Activated effector memory CD4-positive, alpha-beta T cell treated with Interleukin-2 at 50 U/mL for 16 hours (primary cell): ENCODE data around the gene ZNF524.
A peak's percentile ranks its signal among the peaks of the same experiment; 100 is the strongest.

ENCODE experiments used
- DNase-seq: peaks from one replicate; pipeline ENCODE4 v3.0.0-alpha.2; 2020

ZNF524 gene

DNA sequence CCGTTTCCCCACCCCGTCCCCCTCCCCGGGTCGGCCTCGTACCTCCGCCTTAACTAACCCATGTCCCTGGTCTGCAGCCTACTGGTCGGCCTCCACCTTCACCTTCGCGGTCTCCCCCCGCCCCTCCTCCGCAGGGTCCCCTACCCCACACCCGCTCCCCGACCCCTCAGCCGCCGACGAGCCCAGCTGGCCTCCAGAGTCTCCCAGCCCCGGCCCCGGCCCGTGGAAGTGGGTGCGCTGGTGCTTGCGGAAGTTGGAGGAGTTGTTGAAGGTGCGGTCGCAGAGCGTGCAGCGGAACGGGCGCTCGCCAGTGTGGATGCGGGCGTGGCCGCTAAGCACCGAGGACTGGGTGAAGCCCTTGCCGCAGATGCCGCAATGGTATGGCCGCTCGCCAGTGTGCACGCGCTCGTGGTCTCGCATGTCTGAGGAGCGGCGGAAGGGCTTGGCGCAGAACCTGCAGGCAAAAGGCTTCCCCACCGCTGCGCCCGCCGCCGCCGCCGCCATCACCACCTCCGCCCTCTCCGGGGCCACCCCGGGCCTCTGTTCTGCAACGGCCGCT, 21.7 kb downstream of the ZNF524 start:
- DNase-seq = no peak

DNA sequence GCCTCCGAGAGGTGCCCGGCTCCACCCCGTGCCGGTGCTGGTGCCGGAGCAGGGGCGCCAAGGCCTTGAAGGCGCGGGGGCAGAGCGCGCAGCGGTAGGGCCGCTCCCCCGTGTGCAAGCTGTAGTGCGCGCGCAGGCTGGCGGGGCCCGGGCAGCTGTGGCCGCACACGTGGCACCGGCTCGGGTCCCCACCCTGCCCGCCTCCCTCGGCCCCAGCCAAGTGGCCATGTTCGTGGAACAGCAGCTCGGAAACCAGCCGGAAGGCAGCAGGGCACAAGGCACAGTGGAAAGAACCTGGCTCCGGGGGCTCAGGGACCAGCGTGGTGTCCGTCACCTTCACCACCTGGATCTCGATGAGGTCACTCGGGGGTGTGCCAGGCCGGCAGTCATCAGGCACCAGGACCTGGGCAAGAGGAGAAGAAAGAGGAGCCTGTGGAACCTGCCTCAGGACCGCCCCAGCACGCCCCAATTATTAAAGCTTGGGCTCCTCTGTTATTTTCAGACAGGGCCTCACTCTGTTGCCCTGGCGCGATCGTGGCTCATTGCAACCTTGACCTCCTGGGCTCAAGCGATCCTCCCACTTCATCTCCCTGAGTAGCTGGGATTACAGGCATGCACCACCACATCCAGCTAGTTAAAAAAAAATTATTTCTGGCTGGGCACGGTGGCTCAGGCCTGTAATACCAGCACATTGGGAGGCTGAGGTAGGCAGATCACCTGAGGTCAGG, 22.3 kb downstream of the ZNF524 start:
- DNase-seq = no peak

DNA sequence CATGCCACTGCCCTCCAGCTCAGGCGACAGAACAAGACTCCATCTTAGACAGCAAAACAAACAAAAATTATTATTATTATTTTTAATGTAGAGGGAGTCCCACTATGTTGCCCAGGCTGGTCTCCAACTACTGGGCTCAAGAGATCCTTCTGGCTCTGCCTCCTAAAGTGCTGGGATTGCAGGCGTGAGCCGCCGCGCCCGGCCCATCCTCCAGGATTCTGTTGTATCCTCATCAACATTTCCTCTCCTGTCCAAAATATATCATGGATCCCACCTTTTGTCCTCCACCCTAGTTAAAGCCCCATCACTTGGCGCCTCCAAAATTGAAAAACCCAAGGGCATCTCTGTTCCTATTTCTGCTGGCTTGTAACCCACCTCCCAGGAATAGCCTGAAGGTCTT, 23.0 kb downstream of the ZNF524 start:
- no peak for DNase-seq

DNA sequence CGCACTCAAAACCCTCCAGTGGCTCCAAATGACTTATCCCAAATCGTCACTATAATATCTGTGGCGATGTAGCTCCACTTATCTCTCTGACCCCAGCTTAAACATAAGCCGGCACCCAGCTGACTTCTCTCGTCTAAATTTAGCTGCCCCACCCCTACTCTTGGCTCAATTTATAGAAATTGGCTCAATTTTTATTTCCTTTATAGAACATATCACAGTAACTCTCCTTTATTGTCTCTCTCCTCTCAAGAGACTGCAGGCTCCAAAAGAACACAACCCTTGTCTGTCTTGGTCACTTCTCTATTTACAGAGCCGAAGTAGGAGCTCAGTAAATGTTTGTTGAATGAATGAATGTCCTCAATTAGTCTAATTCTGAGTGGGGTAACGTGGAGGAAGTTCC, 23.5 kb downstream of the ZNF524 start:
- DNase-seq = no peak

DNA sequence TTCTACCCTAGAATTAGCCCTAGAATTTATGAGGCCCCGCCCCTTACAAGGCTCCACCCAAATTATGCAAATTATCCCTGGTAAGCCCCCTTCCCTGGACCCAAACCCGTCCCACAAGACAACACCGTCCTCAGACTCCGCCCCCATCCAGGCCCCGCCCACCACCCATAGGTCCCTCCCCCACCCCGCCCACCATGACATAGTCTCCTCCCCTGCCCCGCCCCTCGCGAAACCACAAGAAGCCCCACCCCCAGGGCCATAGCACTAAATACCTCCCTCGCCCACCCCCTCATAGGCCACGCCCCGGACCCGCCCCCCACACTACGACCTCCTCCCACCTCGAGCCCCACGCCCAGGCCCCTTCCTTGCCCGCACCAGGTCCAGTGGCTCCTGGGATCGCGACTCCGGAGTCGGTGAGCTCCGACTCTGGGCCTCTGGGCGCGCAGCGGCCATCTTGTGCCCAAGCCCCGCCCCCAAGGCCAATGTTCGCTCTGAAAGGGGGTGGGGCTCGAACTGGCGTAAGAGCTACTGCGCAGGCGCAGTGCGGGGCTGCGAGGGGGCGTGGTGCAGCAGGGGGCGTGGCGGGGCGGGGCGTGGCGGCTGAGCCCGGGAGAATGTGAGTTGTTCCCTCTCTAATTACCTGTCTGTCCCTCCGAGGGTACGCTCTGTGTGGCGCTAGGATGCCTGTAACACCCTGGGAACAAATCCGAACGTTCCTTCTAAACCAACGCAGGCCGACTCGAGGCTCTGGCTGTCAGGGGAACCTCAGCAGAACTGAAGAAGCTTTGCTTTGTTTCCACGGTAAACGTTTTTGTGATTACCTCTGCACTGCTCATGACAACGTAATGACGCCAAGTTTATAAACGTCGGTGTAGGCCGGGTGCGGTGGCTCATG, 24.3 kb downstream of the ZNF524 start, which contains the start of gene ZNF784:
Gene ZNF784 (minus strand): TSS at position 458 of the 895 bp plus-strand sequence. CDS start 5 bp downstream, at position 453.
- DNase-seq = peak; percentile 86

DNA sequence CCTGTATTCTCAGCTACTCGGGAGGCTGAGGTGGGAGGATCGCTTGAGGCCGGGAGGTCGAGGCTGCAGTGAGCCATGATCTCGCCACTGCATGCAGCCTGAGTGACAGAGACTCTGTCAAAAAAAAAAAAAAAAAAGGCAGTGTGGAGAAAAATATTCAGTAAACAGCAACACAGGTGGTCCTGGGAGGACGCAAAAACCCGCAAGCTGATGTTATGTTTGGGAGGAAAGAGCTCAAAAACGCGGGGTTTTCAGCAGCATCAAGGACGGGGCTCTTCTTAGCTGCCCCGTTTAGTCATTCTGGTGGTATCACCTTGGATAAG, 24.9 kb downstream of the ZNF524 start:
- no peak for DNase-seq

DNA sequence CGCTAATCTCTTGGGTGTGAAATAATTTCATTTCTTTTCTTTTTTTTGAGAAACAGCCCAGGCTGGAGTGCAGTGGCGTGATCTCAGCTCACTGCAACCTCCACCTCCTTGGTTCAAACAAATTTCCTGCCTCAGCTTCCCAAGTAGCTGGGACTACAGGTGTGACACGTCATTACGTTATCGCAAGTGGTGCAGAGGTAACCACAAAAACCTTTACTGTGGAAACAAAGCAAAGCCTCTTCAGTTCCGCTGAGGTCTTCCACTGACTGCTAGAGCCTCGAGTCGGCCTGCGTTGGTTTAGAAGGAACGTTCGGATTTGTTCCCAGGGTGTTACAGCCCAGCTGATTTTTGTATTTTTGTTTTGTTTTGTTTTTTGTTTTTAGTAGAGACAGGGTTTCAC, 26.3 kb downstream of the ZNF524 start:
- peak; percentile 39 for DNase-seq

DNA sequence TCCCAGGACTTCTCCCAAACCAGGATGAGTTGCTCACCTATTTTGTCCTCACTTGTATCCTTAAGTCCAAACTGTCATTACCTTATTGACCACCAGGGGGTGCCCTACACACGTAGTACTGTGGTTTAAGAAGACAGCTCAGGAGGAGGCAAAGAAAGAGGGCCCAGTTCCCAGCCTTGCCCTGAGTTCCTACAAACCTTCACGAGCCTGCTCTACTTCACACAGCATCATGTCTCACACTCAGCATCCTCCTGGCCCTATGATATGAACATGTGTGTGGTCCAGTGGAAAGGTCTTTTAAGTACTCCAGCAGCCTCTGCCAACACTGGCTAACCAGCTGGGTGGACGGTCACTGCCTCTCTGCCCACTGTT, 32.4 kb downstream of the ZNF524 start:
- DNase-seq = peak; percentile 62

DNA sequence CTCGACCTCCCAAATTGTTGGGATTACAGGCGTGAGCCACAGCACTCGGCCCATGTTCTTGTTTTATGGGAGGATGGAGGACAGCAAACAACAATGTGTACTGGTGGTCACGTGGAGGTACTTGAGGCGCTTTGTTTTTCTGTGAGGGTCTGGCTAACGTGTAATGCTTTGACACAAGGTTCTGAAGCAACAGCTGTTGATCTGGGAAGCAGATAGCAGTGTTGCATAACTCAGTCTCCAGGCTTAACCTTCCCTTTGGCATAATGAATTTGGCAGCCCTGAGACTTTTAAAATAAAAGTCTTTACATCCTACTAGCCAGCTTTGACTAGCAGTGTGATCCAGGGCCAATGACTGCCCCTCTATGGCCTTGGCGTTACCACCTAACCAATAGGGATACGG, 33.8 kb downstream of the ZNF524 start:
- DNase-seq = no peak

DNA sequence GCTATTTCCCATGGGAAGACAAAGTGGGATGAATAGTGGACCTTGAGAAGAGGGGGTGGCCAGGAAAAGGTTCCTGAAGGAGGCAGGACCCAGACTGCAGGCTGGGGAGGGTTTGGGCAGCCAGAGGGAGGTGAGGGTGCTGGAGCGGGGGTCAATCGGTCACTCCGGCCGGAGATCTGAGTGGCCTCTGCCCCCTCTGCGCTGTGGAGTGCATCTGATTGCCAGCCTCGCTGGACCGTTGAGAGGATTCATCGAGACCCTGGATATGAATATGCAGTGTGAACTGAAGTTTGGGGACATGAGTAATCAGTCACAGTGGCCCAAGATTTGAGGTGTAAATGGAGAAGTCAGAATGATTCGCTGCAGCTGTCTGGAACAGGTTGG, 35.2 kb downstream of the ZNF524 start:
- DNase-seq = no peak

DNA sequence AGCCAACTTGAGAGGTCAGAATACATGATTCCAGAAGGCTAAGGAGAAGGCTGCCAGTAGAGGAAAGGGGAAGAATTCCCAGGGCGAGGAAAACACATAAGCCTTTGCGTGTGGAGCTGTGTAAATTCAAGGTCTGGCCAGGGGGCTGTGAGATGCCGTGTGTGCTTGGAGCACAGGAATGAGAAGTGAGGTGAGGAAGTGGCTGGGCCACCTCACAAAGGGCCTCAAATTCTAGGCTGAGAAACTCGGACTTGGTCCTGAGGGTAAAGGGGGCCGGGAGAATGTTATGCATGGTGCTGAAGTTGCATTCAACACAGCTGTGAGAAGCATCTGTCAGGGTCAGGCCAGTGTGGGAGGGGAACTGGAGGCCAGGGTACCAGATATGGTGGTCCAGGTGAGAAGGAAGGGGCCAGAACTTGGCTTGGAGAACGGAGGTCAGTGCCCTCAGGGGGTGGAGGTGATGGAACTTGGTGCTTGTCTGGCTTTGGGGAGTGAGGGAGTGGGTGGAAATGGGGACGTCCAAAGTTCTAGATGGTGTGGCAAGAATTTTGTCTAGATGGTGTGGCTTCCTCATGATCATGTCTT, 35.9 kb downstream of the ZNF524 start:
- no peak for DNase-seq

DNA sequence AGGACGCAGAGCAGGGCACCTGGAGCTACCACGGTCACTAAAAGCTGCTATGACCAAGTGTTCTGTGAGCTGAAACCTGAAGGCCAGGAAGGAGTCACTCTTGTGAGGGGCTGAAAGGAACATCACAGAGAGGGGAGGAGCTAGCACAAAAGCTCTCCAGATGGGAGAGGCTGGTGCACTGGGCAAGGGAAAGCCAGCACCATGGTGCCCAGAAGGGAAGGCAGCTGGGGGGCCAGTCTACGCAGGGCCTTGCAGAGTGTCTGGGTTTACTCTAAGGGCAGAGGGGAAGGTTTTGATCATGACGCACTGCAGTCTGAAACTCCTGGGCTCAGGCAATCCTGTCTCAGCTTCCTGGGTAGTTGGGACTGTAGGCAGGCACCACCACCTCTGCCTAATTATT, 36.6 kb downstream of the ZNF524 start:
- no peak for DNase-seq

DNA sequence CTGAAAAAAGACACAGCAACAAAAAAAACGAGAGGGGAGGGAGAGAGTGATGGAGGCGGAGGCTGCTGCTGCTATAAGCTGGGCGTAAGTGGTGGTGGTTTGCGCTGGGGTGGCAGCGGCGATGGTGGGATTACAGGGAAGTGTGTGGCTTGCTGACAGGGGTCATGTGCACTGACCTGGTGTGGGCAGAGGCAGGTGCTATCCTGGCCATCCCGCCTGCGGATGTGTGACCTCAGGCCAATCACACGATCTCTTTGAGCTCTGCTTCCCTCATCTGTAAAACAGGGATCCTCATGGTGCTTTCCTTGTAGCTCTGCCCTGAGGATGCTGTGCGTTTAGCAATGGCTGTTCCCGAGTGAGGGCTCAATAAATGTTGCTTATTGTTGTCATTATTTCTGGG, 37.4 kb downstream of the ZNF524 start:
- DNase-seq = no peak

DNA sequence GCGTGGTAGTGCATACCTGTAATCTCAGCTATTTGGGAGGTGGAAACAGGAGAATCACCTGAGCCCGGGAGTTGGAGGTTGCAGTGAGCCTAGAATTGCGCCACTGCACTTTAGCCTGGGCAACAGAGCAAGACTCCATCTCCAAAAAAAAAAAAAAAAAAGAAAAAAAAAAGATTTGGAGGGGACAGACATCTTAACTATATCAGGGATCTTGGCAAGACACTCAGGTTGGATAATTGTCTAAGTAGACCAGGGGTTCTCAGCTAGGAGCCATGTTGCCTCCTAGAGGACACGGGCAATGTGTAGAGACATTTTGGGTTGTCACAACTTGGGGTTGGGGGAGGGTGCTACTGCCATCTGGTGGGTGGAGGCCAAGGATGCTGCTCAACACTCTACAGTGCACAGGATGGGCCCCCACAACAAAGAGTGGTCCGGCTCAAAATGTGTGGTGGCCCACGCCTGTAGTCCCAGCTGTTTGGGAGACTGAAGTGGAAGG, 38.8 kb downstream of the ZNF524 start:
- peak; percentile 38 for DNase-seq

DNA sequence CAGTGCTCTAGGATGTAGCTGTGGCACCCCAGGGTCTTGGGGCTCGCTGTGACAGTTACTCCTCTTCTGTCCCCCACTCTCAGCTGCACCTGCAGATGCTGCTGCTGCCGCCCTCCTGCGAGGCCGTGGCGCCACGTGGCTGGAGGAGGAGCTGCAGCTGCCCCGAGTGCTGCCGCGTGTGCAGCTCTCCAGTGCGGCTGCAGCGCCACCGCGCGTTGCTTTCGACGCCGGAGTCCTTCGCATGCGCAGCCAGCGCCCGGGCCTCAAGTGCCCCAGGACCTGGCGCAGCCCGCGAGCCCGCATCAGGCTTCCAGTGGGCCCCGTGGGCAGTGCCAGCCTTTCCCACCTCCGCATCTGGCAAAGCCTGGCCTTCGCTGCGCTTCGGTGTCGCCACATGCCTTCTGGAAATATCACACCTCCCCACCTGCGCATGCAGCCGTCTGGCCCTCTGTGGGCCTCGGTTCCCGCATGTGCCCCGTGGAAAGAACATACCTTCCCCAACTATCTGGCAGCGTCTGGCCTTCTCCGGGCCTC, 40.0 kb downstream of the ZNF524 start:
- DNase-seq = peak; percentile 65

DNA sequence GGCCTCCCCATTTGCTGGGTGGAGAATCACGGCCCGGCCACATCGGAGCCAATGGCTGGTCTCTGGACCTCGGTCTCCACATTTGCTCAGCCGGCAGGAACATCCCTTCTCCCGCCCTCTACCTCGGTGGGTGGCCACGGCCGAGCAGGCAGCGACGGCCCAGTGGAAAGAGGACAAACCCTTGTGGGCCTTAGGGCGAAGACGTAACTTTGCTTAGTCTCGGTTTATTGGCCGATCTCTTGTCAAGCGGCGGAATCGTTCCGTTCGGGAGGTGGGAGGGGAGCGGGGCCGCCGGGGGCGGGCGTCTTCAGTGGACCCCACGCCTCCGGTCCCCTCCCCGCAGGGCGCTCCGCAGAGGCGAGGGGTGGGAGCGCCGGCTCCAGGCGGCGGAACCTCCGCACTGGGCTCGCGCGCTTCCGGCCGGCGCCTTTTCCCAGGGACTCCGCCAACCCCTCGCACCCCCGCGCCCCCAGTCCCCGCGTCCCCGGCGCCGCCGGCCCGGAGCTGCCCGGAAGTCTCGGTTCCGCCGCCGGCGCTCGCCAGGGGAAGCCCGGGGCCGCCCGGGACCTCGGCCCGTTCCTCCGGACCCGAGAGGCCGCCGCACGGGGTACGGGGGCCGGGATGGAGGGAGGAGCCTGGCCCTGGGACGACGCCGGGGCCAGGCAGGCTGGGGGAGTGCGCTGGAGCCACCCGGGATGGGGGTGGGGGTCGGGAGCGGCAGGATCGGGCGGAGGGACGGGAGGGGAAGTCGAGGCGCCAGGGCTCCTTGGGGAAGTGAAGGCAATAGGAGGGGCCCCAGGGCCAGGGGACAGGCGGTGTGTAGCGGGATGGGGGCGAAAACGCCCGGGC, 40.7 kb downstream of the ZNF524 start, which contains the start of gene ZNF580:
Gene ZNF580 (plus strand): TSS at position 426 of the 849 bp plus-strand sequence. CDS start 1,507 bp downstream, outside the sequence.
- DNase-seq = peak; percentile 46

DNA sequence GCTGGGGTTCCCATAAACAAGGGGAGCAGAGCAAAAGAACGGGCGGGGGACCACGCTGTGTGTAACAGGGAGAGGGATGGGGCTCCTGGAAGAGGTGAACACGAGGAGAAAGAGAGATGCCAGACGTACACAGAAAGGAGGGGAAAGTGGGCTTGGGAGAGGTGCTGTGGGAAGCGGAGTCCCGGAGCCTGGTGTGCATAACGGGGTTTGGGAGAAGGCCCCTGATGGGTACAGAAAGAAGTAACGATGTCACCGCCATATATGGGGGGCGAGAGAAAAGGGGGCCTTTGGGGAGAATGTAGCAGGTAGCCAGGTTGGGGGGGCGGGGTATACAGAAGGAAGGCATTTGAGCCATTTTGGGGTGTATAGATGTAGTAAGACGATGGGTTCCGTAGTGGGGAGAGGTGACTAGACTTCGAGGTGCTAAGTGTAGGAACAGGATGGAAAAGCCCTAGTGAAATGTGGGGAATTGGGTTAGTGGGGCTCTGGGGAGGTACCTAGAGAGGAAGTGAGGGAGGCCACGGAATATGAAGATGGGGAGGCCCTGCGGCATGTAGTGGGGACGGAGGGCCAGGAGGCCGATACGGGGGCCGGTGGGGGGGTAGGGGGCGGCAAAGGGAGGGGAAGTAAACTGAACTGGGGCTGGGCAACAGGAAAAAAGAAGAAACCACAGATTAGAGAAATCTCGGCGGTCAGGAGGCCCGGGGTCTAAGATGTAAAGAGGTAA, 41.5 kb downstream of the ZNF524 start:
- DNase-seq = no peak

DNA sequence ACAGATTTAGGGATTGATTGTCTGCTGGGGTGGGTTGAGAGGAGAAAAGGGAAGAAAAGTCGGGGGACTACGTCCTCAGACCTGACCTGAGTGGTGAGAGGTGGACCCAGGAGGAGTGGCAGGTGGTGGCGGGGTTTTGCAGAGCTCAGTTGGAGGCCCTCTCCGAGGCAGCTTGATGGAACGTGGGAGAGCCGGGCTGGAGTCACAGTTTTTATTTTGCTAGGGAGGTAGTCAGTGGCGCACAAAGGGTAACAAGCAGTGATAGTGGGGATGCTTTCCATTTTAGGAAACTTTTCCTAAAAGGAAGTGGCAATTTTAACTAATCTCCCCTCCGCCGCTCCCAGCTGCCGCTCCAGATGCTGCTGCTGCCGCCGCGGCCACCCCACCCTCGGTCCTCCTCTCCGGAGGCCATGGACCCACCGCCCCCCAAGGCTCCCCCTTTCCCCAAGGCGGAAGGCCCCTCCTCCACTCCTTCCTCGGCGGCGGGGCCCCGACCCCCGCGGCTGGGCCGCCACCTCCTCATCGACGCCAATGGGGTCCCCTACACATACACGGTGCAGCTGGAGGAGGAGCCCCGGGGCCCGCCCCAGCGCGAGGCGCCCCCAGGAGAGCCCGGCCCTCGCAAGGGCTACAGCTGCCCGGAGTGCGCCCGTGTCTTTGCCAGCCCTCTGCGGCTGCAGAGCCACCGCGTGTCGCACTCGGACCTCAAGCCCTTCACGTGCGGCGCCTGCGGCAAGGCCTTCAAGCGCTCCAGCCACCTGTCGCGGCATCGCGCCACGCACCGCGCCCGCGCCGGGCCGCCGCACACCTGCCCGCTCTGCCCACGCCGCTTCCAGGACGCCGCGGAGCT, 42.3 kb downstream of the ZNF524 start:
- no peak for DNase-seq

DNA sequence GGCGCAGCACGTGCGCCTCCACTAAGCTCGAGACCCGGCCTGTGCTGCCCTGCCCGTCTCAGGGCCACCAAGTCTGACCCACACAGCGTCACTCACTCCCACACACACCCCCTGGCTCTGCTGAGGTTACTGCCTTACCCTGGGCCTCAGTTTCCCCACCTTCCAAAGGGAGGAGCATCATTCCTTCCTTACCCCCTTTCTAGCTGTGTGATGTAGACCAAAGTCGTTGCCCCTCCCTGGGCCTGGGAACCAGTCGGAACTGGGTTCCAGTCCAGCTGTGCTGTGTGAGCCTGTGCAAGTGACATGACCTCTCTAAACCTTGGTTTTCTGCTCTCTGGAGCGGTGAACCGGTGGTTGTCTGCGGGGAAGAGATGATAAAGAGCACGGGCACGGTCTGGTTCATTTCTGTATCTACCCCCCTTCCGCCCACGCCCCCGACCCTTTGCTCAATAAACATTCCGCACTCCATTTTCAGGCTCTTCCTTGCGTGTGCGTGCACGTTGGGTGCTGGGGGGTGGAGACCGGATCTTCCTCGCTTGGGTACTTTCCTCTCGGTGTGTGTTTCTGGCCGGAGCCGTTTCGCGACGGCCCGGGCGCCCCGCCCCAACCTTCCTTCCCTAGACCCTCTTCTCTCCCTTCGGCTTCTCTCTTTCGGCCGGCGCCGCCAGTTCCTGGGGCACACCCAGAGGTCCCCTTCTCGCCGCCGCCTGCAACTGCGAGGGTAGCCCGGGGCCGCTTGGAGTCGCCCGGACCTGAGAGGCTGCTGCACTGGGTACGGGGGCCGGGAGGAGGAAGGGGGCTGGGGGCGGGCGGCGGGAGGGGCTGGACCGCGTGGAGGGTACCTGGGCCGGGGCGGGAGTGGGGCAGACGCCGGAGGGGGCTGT, 43.2 kb downstream of the ZNF524 start, which contains the start of gene ZNF581:
Gene ZNF581 (plus strand): TSS at position 647 of the 884 bp plus-strand sequence. CDS start 923 bp downstream, outside the sequence.
- peak; percentile 76 for DNase-seq
